Breast epithelium (tissue), 3 donors: ENCODE data around the gene DIS3L2.

Experiments used
- POLR2A ChIP-seq: fragments of 450-650 bp; IDR thresholded peaks from one replicate; pipeline ENCODE4 v1.6.1; 2016; ENCODE audit warnings: antibody characterized with exemption, mild to moderate bottlenecking, moderate library complexity
- POLR2AphosphoS5 ChIP-seq, 3 donors: sonication (generic); formaldehyde crosslinking; IDR thresholded peaks; one replicate each; pipeline ENCODE4 v1.6.1; 2017; ENCODE audit warnings: antibody characterized with exemption in 3 of 3
- TF ChIP-seq, protein P1 (sequence below), 3 donors: fragments of 450-650 bp; IDR thresholded peaks; one replicate each; pipeline ENCODE4 v1.5.1; 2016 to 2017; ENCODE audit warnings: antibody characterized with exemption in 3 of 3, mild to moderate bottlenecking in 3 of 3, moderate library complexity in 3 of 3

DNA sequence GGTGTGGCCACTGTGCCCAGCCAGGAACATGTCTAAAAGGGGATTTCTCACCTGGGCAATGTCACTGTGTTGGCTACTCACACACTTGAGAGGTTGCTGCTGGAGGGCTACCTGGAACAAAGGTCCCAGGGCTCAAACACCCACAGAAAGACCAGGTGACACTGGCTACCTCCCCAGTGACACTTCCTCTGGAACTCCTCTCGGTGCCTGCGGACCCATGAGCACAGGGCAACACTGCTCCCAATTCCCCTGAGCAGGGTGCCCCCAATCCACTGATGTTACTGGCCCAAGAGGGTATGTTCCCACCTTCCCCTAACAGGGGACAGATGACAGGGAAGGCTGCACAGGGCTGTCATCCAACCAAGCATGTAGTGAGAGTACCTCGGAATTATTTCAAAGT is 41.1 kb upstream of the DIS3L2 start:
- TF ChIP-seq, protein P1, sequence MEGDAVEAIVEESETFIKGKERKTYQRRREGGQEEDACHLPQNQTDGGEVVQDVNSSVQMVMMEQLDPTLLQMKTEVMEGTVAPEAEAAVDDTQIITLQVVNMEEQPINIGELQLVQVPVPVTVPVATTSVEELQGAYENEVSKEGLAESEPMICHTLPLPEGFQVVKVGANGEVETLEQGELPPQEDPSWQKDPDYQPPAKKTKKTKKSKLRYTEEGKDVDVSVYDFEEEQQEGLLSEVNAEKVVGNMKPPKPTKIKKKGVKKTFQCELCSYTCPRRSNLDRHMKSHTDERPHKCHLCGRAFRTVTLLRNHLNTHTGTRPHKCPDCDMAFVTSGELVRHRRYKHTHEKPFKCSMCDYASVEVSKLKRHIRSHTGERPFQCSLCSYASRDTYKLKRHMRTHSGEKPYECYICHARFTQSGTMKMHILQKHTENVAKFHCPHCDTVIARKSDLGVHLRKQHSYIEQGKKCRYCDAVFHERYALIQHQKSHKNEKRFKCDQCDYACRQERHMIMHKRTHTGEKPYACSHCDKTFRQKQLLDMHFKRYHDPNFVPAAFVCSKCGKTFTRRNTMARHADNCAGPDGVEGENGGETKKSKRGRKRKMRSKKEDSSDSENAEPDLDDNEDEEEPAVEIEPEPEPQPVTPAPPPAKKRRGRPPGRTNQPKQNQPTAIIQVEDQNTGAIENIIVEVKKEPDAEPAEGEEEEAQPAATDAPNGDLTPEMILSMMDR (IDR thresholded peaks at IDR 0.05), result no peak
- TF ChIP-seq POLR2A (no peak), POLR2AphosphoS5 (IDR thresholded peaks at IDR 0.05) (no peak)
